ENCODE results near the gene UNC13D.
"Not testable (repeated sequence)": the region's sequence is repeated elsewhere in the genome, so short reads cannot be mapped to it uniquely, and the experiment has no call there.

The UNC13D gene

GRCh38 chr17:75843577-75844529, at the start of gene UNC13D:
UNC13D (minus strand) TSS chr17:75844404; CDS start chr17:75844337, 67 bp downstream.
- DNase-seq, result no peak
- intact Hi-C loops (cut with DNase I), result no loop called here

- intact Hi-C loops (cut with DNase I), result loop anchor here (10.0 kb wide), 1 partner anchor 109 kb away; the partner anchor contains the start of gene UNK
- DNase-seq, result no peak
Observed at GRCh38 chr17:75893305-75894048, 49.3 kb upstream of the UNC13D start.

- intact Hi-C loops (cut with DNase I), result loop anchor here (10.0 kb wide), 1 partner anchor 108 kb away; the partner anchor contains the start of gene UNK
- DNase-seq, result peak in 13 of 42 donors; percentile 10 to 71 (median 50)
Observed at GRCh38 chr17:75892556-75893224, 48.5 kb upstream of the UNC13D start.

GRCh38 chr17:75891605-75892555, 47.7 kb upstream of the UNC13D start:
- peak in 1 of 42 donors; percentile 3 for DNase-seq
- intact Hi-C loops (cut with DNase I), result loop anchor here (10.0 kb wide), 1 partner anchor 107 kb away; the partner anchor contains the start of gene UNK

- intact Hi-C loops (cut with DNase I), result loop anchor here (10.0 kb wide), 1 partner anchor 106 kb away; the partner anchor contains the start of gene UNK
- DNase-seq, result no peak
Observed at GRCh38 chr17:75891022-75891604, 46.9 kb upstream of the UNC13D start.

- intact Hi-C loops (cut with DNase I), result no loop called here
- no peak for DNase-seq
Observed at GRCh38 chr17:75889454-75889853, 45.2 kb upstream of the UNC13D start.

- DNase-seq, result no peak
- intact Hi-C loops (cut with DNase I), result no loop called here
Observed at GRCh38 chr17:75888484-75888883, 44.3 kb upstream of the UNC13D start.

GRCh38 chr17:75885860-75886259, 41.7 kb upstream of the UNC13D start:
- DNase-seq; intact Hi-C loops (cut with DNase I): not testable (repeated sequence)

- intact Hi-C loops (cut with DNase I), result no loop called here
Observed at GRCh38 chr17:75885431-75885830, 41.2 kb upstream of the UNC13D start.

GRCh38 chr17:75881678-75882454, 37.7 kb upstream of the UNC13D start:
- DNase-seq, result no peak
- intact Hi-C loops (cut with DNase I), result no loop called here

More at GRCh38 chr17:75885431-75885830, 41.2 kb upstream of the UNC13D start:
- DNase-seq, result no peak

- DNase-seq, result no peak
- intact Hi-C loops (cut with DNase I), result no loop called here
Observed at GRCh38 chr17:75880266-75880665, 36.1 kb upstream of the UNC13D start.

GRCh38 chr17:75878174-75878998, 34.2 kb upstream of the UNC13D start, which contains the start of gene TRIM47:
TRIM47 (minus strand) TSS chr17:75878581; CDS start chr17:75878548, 33 bp downstream.
- intact Hi-C loops (cut with DNase I), result no loop called here
- peak in 39 of 42 donors; percentile 23 to 86 (median 70) for DNase-seq

- intact Hi-C loops (cut with DNase I), result no loop called here
- DNase-seq, result peak in 38 of 42 donors; percentile 44 to 80 (median 68)
Observed at GRCh38 chr17:75877752-75878173, 33.6 kb upstream of the UNC13D start.

- intact Hi-C loops (cut with DNase I), result no loop called here
- DNase-seq, result peak; percentile 67 to 96 (median 83)
Observed at GRCh38 chr17:75876938-75877751, 32.9 kb upstream of the UNC13D start.
